Immature natural killer cell (primary cell): ENCODE measurements around the gene GSK3B. TPM values are rescaled to one million over a fixed set of nuclear protein-coding genes. Genes with fewer than 3 reads are reported as not detected.

ENCODE experiments used
- polyA plus RNA-seq, 3 donors: library from polyadenylated mRNA; unstranded; fragments of 300-500 nt; fragmentation: Illumina TruSeq; gene quantifications; one replicate each; pipeline ENCODE4 v1.2.3, GENCODE V29; 2021

The GSK3B gene
- polyA plus RNA-seq, 3 donors from 2014 or later: 11.9 to 26.6 (median 20.0) TPM

Other genes starting within 250 kb of the GSK3B start
- gene GPR156, start 190.8 kb upstream of the GSK3B start, polyA plus RNA-seq: not detected